Tongue (tissue), 3 donors: ENCODE results near the gene CCSAP. TPM values are rescaled to one million over a fixed set of nuclear protein-coding genes. Genes with fewer than 3 reads are reported as not detected.

Experiments
- DNase-seq: peaks from one replicate; pipeline ENCODE4 v3.0.0-alpha.2; 2015
- small RNA-seq: library from RNA; depleted of rRNA; stranded (forward); fragments of <200 nt; gene quantifications from one replicate; pipeline ENCODE3, GENCODE V24; 2014; ENCODE audit warnings: low replicate concordance
- total RNA-seq: library from RNA; depleted of rRNA; stranded (reverse); fragments of >200 nt; gene quantifications from one replicate; pipeline ENCODE4 v1.2.3, GENCODE V29; 2014

Gene CCSAP
- total RNA-seq, 1 donor from 2014 or later = 11.0 TPM

DNA sequence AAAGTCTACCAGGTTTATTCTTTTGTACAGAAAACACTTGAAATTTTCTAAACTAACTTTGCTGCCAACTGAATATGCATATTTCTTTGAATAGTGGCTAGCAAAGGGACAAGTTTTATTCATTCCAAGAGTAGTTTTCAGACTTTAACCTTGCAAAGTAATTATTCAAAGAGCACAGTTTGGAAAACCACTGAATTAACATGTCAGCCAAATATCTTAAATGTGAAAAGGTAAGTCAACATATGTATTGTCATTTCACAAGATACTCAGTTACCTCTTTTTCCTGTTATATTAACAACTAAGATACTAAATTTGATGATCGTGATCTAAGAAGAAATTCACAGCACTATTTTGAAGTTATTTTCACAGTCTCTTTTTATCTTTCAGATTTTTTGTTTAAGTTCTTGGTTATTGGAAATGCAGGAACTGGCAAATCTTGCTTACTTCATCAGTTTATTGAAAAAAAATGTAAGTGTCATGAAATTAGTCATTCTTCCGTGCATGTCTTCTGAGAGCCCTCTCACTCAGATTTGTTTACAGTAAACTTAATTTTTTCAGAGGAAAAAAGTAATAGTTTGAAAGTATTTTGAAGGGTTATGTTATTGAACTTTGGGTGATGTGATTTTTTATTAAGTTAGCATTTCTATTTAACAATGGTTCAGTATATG lies 56.6 kb downstream of the CCSAP start:
- no peak for DNase-seq

DNA sequence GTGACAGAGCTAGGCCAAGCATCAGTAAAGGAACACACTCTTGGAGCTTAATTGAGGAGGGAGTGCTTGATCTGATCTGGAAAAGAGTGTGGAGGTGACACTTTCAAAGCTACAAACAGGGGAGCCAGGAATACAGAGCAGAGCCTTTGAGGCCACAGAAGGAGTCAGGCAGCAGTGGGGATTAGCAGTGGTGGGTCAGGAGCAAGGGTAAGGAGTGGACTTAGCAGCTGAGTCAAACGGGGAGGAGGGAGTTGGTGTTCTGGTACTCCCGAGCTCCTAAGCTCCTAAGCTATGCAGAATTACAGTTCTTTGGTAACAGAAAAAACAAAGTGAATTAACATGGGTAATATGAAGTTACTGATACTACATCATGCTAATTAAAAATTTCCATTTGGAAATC lies 57.4 kb downstream of the CCSAP start:
- no peak for DNase-seq

DNA sequence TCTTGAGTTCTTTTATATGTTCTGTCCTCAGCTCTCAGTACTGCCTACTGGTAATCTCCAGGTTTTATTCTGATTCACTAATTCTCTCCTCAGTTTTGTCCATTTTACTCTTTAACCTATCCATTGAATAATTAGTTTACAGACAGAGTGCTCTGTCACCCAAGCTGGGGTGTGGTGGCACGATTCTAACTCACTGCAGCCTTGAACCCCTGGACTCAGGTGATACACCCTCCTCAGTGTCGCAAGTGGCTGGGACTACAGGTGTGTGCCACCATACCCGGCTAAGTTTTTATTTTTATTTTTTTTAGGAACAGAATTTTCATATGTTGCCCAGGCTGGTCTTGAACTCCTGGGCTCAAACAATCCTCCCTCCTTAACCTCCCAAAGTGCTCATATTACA lies 58.0 kb downstream of the CCSAP start:
- DNase-seq = no peak

DNA sequence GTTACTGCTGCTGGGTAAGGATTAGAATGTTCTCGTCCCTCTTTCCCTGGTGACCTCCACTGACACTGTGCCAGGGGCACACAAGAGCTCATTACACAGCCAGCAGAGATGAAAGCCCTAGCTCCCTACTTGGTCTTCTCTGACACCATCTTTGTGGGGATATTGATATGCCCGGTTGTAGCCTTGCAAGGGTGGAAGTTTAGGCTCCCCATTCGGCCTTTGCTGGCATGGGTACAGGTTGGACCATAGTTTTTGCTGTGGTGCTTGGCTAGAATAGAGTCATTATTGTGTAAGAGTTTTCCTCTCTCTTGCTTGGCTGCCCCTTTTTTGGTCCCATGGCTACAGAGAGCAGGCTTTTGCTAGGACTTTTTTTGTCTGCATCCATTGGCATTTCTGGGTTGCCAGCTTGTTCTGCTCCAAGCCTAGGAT lies 59.6 kb downstream of the CCSAP start:
- DNase-seq = no peak

DNA sequence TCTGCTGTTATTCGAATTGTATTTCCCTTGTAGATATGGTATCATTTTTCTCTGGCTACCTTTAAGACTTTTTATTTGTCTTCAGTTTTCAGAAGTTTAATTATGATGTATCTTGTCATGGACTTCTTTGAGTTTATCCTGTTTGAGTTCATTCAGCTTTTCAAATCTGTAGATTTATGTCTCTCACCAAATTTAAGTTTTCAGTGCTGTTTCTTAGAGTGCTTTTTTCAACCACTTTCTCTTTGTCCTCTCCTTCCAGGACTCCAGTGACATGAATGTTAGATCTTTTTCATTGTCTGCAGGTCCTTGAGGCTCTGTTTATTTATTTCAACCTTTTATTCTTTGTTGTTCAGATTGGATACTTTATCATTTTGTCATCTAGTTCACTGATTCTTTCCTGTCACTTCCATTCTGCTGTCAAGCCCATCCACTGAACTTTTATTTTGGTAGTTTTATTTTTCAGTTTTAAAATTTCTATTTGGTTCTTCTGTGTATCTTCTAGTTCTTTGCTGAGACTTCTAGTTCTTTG lies 60.5 kb downstream of the CCSAP start:
- no peak for DNase-seq

DNA sequence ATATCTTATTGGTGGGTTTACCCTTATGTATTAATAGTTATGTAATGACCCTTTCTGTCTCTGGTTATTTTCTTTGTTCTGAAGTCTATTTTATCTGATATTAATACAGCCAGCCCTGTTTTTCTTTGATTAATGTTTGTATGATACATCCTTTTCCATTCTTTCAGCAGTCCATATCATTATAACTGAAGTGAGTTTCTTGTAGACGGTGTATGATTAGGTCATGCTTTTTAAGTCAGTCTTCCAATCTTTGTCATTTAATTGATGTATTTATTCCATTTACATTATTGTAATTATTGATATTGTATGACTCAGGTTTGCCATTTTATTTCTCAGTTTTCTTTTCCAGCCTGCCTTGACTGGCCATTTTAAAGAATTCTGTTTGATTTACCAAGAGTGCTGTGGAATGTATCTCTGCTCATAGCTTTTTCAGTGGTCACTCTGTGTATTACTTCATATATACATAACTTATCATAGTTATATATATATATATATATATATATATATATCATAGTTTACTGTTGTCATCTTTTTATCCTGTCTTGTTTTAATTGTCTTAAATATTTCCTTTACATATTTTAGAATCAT lies 61.4 kb downstream of the CCSAP start:
- no peak for DNase-seq

DNA sequence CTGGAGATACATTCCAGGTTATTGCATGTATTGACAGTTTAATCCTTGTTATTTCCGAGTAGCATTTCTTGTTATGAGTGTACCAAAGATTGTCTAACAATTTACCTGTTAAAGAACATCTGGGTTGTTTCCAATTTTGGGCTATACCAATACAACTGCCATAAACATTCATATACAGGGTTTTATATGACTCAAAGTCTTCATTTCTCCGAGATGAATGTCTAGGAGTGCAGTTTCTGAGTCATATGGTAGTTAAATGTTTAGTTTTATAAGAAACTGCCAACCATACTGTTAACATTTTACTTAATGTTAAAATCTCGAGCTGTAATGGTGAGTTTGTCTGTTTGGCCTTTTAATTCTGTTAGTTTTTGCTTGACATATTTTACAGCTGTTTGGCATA lies 61.9 kb downstream of the CCSAP start:
- no peak for DNase-seq

DNA sequence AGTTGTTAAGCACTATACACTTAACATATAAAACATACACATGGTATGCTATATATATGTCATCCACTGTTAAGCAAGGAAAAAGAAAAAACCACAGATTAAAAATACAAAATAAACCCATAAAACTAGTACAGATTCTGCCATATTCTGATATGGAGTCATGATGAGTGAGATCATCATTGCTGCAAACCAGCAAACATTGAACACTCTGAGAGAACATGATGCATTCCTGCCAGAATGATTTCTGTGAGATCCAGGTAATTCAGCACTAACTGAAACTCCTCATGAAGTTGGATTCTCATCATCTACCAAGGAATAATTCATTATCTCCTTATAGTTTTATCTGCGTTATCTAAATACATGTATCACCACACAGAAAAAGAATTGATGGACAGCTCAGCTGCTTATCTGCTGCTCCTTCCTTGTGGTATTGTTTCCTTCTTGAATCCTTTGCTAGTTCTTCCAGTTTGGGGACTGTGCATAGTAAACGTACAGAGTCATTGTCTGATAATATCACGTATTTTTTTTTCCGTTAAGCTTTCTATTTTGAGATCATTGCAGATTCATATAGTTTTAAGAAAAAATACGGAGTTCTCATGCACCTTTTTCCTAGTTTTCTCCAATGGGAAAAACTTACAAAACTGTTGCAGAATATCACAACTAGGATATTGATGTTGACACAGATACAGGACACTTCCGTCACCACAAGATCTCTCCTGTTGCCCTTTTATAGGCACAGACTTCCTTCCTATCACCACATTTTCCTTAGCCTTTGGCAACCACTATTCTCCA lies 62.6 kb downstream of the CCSAP start:
- no peak for DNase-seq

DNA sequence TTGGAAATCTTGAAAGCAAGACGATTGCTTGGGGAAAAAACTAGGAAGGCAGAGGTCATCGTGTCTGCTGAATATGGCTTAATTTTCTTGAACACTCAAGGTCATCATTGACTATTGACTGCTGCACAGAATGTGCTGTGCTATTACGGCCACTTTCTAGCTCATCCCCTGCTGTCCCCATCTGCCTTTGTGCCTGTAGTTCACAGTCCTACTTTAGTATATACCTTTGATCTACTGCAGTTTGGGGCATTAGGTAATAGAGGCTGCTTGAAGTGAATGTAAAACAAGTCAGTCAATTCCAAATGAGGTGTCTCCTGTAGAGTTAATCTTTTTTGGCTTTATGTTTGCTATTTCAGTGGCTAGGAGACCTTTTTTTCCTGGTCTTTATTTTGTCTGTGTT lies 63.6 kb downstream of the CCSAP start:
- DNase-seq = no peak

DNA sequence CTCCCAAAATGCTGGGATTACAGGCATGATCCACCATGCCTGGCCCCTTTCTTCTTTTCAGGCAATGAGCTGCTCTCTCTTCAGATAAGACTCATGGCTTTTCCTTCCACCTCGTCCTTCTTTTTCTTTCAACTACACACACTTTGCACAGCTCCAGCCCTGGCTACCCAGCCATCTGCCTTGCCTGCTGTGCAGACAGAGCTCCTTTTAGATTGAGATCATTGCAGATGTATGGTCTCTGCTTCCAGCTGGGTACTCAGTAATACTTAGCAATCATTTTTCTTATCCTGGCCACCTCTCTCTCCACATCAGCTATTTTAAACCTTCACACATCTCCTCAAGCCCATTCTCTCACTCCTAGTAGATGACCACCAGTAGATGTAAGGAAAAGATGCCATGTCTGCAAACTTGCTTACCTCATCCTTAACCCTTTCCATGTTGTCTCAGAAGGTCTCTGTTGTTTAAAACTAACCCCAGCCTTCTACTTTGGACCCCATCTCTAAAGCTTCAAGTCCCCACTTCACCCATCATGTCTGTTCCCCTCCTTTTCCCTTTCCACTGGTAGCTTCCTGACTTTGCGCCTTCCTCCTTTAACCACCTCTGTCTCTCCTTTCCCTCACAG lies 64.6 kb downstream of the CCSAP start:
- no peak for DNase-seq

DNA sequence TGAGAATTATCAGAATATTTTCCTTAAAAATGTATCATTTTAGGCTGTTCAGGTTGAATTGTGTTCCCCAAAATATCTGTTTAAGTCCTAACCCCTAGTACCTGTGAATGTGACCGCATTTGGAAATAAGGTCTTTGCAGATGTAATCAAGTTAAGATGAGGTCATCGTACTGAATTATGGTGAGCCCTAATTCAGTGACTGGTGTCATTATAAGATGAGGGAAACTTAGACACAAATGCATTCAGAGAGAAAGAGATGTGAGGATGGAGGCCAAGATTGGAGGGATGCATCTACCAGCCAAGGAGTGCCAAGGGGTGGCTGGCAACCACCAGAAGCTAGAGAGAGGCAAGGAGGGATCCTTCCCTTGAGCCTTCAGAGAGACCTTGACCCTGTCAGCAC lies 67.8 kb downstream of the CCSAP start:
- DNase-seq = no peak

DNA sequence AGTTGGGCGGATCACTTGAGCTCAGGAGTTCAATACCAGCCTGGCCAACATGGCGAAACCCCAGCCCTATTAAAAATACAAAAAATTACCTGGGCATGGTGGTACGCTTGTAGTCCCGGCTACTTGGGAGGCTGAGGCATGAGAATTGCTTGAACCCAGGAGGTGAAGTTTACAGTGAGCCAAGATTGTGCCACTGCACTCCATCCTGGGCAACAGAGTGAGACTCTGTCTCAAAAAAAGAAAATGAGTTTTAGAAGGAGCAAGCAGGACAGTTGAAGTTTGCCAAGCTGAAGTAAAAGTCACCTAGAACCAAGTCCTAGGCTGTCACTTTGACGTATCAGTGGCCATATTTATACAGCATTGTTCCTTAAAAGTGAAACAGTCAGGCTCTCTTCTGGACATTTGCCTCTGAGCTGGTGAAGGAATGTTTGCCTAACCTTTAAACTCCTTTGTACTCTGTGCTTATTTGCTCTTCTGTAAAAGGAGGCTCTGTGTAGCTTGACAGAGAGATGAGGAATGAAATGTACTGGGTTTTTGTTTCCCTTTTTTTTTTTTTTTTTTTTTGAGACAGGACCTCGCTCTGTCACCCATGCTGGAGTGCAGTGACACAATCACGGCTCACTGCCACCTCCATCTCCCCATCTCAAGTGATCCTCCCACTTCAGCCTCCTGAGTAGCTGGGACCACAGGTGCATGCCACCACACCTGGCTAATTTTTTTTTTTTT lies 69.2 kb downstream of the CCSAP start:
- DNase-seq = no peak

DNA sequence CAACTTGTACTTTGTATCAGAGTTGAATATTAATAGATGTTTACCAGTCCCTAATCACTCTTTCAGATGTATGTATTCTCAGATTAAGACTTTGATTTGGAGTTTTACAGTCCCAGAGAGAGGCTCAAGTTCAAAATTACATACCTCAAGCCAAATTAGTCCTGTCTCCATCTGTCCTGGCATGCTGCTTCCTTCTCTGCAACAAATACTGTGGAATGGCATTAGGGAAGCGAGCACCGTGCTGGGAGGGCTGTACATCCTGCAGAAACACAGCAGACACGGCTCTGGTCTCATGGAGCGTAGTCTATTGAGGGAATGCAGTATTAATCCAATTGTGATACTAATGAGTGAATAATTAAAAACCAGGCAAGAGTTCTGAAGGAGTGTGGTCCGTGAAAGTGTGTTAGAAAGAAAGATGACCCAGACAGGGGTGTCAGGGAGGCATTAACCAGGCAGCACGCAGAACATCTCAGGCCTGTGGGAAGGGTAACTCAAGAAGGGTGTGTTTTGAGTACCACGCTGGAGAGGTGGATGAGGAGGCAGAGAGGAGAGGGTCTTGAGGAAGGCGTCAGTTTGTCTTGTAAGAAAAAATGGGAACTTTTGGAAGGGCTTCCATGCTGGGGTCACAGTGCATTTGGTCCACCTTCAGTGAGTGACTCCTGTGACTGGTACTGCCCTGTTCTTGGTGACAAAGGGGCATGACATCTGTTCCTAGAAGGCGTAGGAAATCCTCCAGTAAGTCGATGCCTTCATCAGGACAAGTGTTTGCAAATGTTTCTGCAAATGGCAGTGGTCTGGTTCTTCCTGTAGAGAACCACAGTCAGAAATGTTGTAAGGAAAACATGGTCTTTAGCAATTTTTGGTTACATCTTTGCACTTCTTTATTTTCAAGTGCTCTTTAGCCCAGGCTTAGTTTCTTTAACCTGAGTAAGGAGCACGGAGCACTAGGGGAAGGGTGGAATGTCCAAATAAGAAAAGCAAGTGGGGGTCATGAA lies 70.4 kb downstream of the CCSAP start:
- peak; percentile 30 for DNase-seq

DNA sequence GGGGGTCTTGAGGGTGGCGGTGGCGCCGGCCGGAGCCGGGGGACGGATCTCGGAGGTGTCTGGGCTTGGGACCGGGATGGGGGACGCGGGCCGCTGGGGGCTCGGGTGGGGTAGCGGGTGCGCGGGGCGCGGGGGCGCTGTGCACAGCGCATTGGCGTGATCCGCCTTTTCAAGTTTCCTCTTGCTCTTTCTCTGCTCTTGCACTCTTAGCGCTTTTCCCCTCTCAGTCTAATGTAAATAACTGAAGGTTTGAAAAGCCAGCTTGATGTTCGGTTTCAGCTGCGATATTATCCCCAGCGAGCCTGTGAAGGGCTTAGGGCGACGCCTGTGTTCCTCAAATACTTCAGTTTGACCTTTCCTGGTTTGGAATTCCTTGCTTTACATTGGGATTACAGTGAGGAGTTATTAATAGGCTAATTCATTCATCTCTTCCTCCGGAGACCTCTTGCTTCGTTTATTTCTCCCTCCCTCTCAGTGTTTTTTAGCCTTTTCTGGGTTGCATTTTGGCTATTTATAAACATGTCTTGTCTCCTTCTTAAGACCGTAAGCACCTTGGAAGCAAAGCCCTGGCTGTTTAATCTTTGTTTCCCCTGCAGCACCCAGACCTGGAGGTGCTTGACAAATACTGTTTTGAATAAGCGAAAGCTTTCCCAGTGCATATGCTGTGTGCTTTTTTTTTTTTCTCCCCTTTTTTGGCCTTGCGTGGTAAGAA lies 71.2 kb downstream of the CCSAP start:
- DNase-seq = peak; percentile 51

Small RNA genes lying within 50 kb of the gene (small RNA-seq; reads per million reads assigned to genes)
- not detected for gene RNU6-180P

Other genes with a start within 250 kb of the CCSAP start
- gene RAB4A, start 71.9 kb downstream of the CCSAP start, total RNA-seq = 46.7 TPM
- 4,424 TPM for gene ACTA1, start 91.0 kb upstream of the CCSAP start, total RNA-seq
- 41.5 TPM for gene NUP133, start 165.3 kb upstream of the CCSAP start, total RNA-seq
- 22.4 TPM for gene ABCB10, start 215.7 kb upstream of the CCSAP start, total RNA-seq